Liver (tissue), 3 donors: ENCODE data around the gene ABAT.

Experiments used
- CTCF ChIP-seq: fragments of 150-350 bp; IDR thresholded peaks from 2 replicates; pipeline ENCODE4 v1.5.1; 2017; ENCODE audit warnings: improper control_type of control experiment, low read depth, low read length; ENCODE audit not compliant: missing input control
- EGR1 ChIP-seq, 2 donors: IDR thresholded peaks; 2 replicates each; pipeline ENCODE4 v1.6.1; 2016 to 2018; ENCODE audit warnings: antibody characterized with exemption in 2 of 2, low read depth in 2 of 2
- HNF4A ChIP-seq, 2 donors: conservative IDR thresholded peaks; 2 replicates each; pipeline ENCODE4 v1.6.1; 2016; ENCODE audit warnings: antibody characterized with exemption in 2 of 2, mild to moderate bottlenecking in 2 of 2
- HNF4G ChIP-seq: IDR thresholded peaks from 2 replicates; pipeline ENCODE4 v1.6.1; 2016; ENCODE audit warnings: antibody characterized with exemption
- RAD21 ChIP-seq, 2 donors: IDR thresholded peaks; 2 replicates each; pipeline ENCODE4 v1.6.1; 2016; ENCODE audit warnings: antibody characterized with exemption in 2 of 2, mild to moderate bottlenecking in 2 of 2
- REST ChIP-seq: IDR thresholded peaks from 2 replicates; pipeline ENCODE4 v1.6.1; 2016; ENCODE audit warnings: antibody characterized with exemption, mild to moderate bottlenecking
- TAF1 ChIP-seq: conservative IDR thresholded peaks from 2 replicates; pipeline ENCODE4 v1.6.1; 2016; ENCODE audit warnings: antibody characterized with exemption, mild to moderate bottlenecking
- YY1 ChIP-seq: IDR thresholded peaks from 2 replicates; pipeline ENCODE4 v1.6.1; 2016; ENCODE audit warnings: antibody characterized with exemption, mild to moderate bottlenecking
- donor health status: healthy.
- donor health status: healthy.

GRCh38 chr16:8683640-8684039 is 9.2 kb downstream of the ABAT start:
- TF ChIP-seq CTCF (no peak), HNF4A (conservative IDR thresholded peaks at IDR 0.05) (no peak), REST (no peak), HNF4G (no peak), RAD21 (IDR thresholded peaks at IDR 0.05) (no peak), TAF1 (no peak), YY1 (no peak), EGR1 (IDR thresholded peaks at IDR 0.05; ENCODE audit: low read depth in 2 of 2) (no peak)
